WTC11 (cell line): ENCODE results near the gene TMPRSS6. TPM values are rescaled to one million over a fixed set of nuclear protein-coding genes. Genes with fewer than 3 reads are reported as not detected.

ENCODE experiments used
- ATAC-seq: fragments of 200-7000 bp; cut with Tn5 transposase; 2 replicates; pipeline ENCODE4 v1.10.0; 2021; ENCODE audit warnings: mild to moderate bottlenecking, moderate library complexity
- CTCF ChIA-PET: fragments of 300-600 bp; sonication (Branson Sonifier 250); formaldehyde crosslinking; loops from one replicate; lab custom pipeline; 2021; ENCODE audit warnings: antibody characterized with exemption; lab: Charles Lee
- POLR2A ChIA-PET: fragments of 350-600 bp; sonication (Branson Sonifier 250); formaldehyde crosslinking; loops from one replicate; lab custom pipeline; 2021; ENCODE audit warnings: antibody characterized with exemption; lab: Charles Lee
- DNase-seq: peaks from one replicate; pipeline ENCODE4 v3.0.0; 2021; ENCODE audit warnings: low spot score
- H3K27ac Mint-ChIP-seq: 2 replicates; pipeline ENCODE4 v1.8.0; 2021; ENCODE audit warnings: mixed read lengths
- H3K27me3 Mint-ChIP-seq: 2 replicates; pipeline ENCODE4 v1.8.0; 2021; ENCODE audit warnings: low read depth, mild to moderate bottlenecking, moderate library complexity, mixed read lengths
- H3K36me3 Mint-ChIP-seq: 2 replicates; pipeline ENCODE4 v1.8.0; 2021; ENCODE audit warnings: mixed read lengths
- H3K4me1 Mint-ChIP-seq: 2 replicates; pipeline ENCODE4 v1.8.0; 2022; ENCODE audit warnings: mixed read lengths
- H3K4me3 Mint-ChIP-seq: 2 replicates; pipeline ENCODE4 v1.8.0; 2021; ENCODE audit warnings: mild to moderate bottlenecking, moderate library complexity, mixed read lengths
- H3K9me3 Mint-ChIP-seq: 2 replicates; pipeline ENCODE4 v1.8.0; 2021; ENCODE audit warnings: mixed read lengths
- ATF6 ChIP-seq: sonication (generic); formaldehyde crosslinking; IDR thresholded peaks from 2 replicates; pipeline ENCODE4 v1.8.1; 2023; ENCODE audit warnings: mild to moderate bottlenecking, missing genetic modification reagents
- CDX4 ChIP-seq: fragments of 250-450 bp; sonication (Bioruptor Pico); IDR thresholded peaks from 2 replicates; pipeline ENCODE4 v1.9.0; 2021; ENCODE audit warnings: moderate library complexity, mild to moderate bottlenecking, inconsistent platforms, borderline replicate concordance
- CREB1 ChIP-seq: sonication (generic); formaldehyde crosslinking; IDR thresholded peaks from 2 replicates; pipeline ENCODE4 v1.8.0; 2023; ENCODE audit warnings: mild to moderate bottlenecking, missing genetic modification reagents
- FOXK1 ChIP-seq: sonication (generic); formaldehyde crosslinking; IDR thresholded peaks from 2 replicates; pipeline ENCODE4 v1.8.0; 2022; ENCODE audit warnings: mild to moderate bottlenecking, moderate library complexity, missing genetic modification reagents
- FOXP4 ChIP-seq: sonication (generic); formaldehyde crosslinking; IDR thresholded peaks from 2 replicates; pipeline ENCODE4 v1.8.0; 2022; ENCODE audit warnings: mild to moderate bottlenecking, missing genetic modification reagents
- GABPB1 ChIP-seq: sonication (generic); formaldehyde crosslinking; IDR thresholded peaks from 2 replicates; pipeline ENCODE4 v1.8.1; 2023; ENCODE audit warnings: mild to moderate bottlenecking, missing genetic modification reagents
- MYBL2 ChIP-seq: sonication (generic); formaldehyde crosslinking; IDR thresholded peaks from 2 replicates; pipeline ENCODE4 v1.8.1; 2023; ENCODE audit warnings: mild to moderate bottlenecking, moderate library complexity, missing genetic modification reagents
- NFYB ChIP-seq: sonication (generic); formaldehyde crosslinking; conservative IDR thresholded peaks from 2 replicates; pipeline ENCODE4 v1.8.0; 2022; ENCODE audit warnings: low read depth, missing genetic modification reagents
- NR1H2 ChIP-seq: sonication (generic); formaldehyde crosslinking; IDR thresholded peaks from 2 replicates; pipeline ENCODE4 v1.9.0; 2021; ENCODE audit warnings: mild to moderate bottlenecking, moderate library complexity, missing genetic modification reagents
- SOX15 ChIP-seq: fragments of 250-450 bp; sonication (Bioruptor Pico); IDR thresholded peaks from 2 replicates; pipeline ENCODE4 v1.9.0; 2021; ENCODE audit warnings: mild to moderate bottlenecking
- TEAD1 ChIP-seq: sonication (generic); formaldehyde crosslinking; IDR thresholded peaks from 2 replicates; pipeline ENCODE4 v1.8.0; 2022; ENCODE audit warnings: mild to moderate bottlenecking, missing genetic modification reagents
- ZBTB43 ChIP-seq: sonication (generic); formaldehyde crosslinking; IDR thresholded peaks from 2 replicates; pipeline ENCODE4 v1.8.1; 2023; ENCODE audit warnings: mild to moderate bottlenecking, missing genetic modification reagents
- ZNF219 ChIP-seq: sonication (generic); formaldehyde crosslinking; IDR thresholded peaks from 2 replicates; pipeline ENCODE4 v1.8.0; 2023; ENCODE audit warnings: missing genetic modification reagents, mild to moderate bottlenecking, borderline replicate concordance
- ZNF317 ChIP-seq: sonication (generic); formaldehyde crosslinking; IDR thresholded peaks from 2 replicates; pipeline ENCODE4 v1.8.1; 2023; ENCODE audit warnings: low read depth, mild to moderate bottlenecking, moderate library complexity, missing genetic modification reagents, borderline replicate concordance
- total RNA-seq: library from RNA; stranded (reverse); gene quantifications from 3 replicates; pipeline ENCODE4 v1.2.3, GENCODE V29; 2021

Gene TMPRSS6
- total RNA-seq, 1 experiment from 2014 or later: 0.11 TPM

GRCh38 chr22:37084385-37084784, 25.1 kb downstream of the TMPRSS6 start:
- Mint-ChIP-seq H3K36me3 (no peaks in the 10 kb centered on the region), H3K4me3 (no peak overlapping the region), H3K4me1 (peaks cover 5% of the 10 kb centered on the region), H3K9me3 (no peaks in the 10 kb centered on the region), H3K27me3 (peaks cover 14% of the 10 kb centered on the region), H3K27ac (no peak overlapping the region)
- no peak for ATAC-seq
- TF ChIP-seq FOXP4 (CRISPR knock-in tag) (no peak), ZNF317 (CRISPR knock-in tag) (no peak), MYBL2 (CRISPR knock-in tag) (no peak), CREB1 (CRISPR knock-in tag) (no peak), ATF6 (no peak)
- ChIA-PET CTCF (interaction anchor here (1.4 kb wide), 1 partner anchor 73 kb away, joined by 3 read pairs; no protein-coding TSS in a partner anchor), POLR2A (no interaction called here)
- no peak for DNase-seq

GRCh38 chr22:37083914-37084313, 25.6 kb downstream of the TMPRSS6 start:
- peaks cover 8% of the 10 kb centered on the region for H3K4me1 Mint-ChIP-seq
- ChIA-PET CTCF (no interaction called here), POLR2A (no interaction called here)

GRCh38 chr22:37082251-37082873, 27.2 kb downstream of the TMPRSS6 start:
- no peaks in the 10 kb centered on the region for H3K9me3 Mint-ChIP-seq
- DNase-seq (no peak), ATAC-seq (no peak)
- no peaks in the 10 kb centered on the region for H3K36me3 Mint-ChIP-seq
- TF ChIP-seq ZNF219 (no peak), SOX15 (CRISPR knock-in tag) (no peak), ZBTB43 (CRISPR knock-in tag) (no peak), NR1H2 (CRISPR knock-in tag) (no peak), TEAD1 (CRISPR knock-in tag) (no peak), GABPB1 (no peak), NFYB (CRISPR knock-in tag) (no peak)
- H3K4me1 Mint-ChIP-seq: peaks cover 8% of the 10 kb centered on the region
- ChIA-PET POLR2A (no interaction called here), CTCF (no interaction called here)
- no peak overlapping the region for H3K27ac Mint-ChIP-seq
- no peak overlapping the region for H3K4me3 Mint-ChIP-seq
- H3K27me3 Mint-ChIP-seq: peaks cover 24% of the 10 kb centered on the region

More at GRCh38 chr22:37083914-37084313, 25.6 kb downstream of the TMPRSS6 start:
- TF ChIP-seq FOXK1 (CRISPR knock-in tag) (no peak), CDX4 (no peak)
- TF ChIP-seq, all 79 proteins: peak for 0
- Mint-ChIP-seq H3K9me3 (no peaks in the 10 kb centered on the region), H3K27me3 (peaks cover 19% of the 10 kb centered on the region), H3K27ac (no peak overlapping the region), H3K4me3 (no peak overlapping the region), H3K36me3 (no peaks in the 10 kb centered on the region)
- ATAC-seq (no peak), DNase-seq (no peak)
